HEK293 (cell line): ENCODE data around the gene HYOU1.

Experiments
- CTCF ChIA-PET: fragments of 350-600 bp; formaldehyde crosslinking; extraction: SDS; loops from one replicate; lab custom pipeline; 2021; ENCODE audit warnings: antibody characterized with exemption; lab: Yijun Ruan, JAX
- POLR2A ChIA-PET: fragments of 300-600 bp; formaldehyde crosslinking; extraction: SDS; loops from one replicate; lab custom pipeline; 2020; ENCODE audit warnings: antibody characterized with exemption, inconsistent platforms; lab: Yijun Ruan, JAX
- H3K27ac ChIP-seq: fragments of 200-500 bp; sonication (Bioruptor generic); 2 replicates; pipeline ENCODE4 v1.5.1; 2014; ENCODE audit warnings: low read depth, low read length, control low read depth, inconsistent platforms; ENCODE audit errors: extremely low read depth
- H3K36me3 ChIP-seq, 2 experiments: fragments of 200-500 bp in 1 of 2; sonication (Bioruptor generic) in 1 of 2; 1 replicate in 1 of 2; 2 replicates in 1 of 2; pipeline ENCODE4 v1.5.1; 2014 to 2017; ENCODE audit warnings: inconsistent platforms in 2 of 2, low read length in 2 of 2; ENCODE audit not compliant: control insufficient read depth in 2 of 2, insufficient read depth in 1 of 2
- H3K4me1 ChIP-seq: fragments of 200-500 bp; sonication (Bioruptor generic); 2 replicates; pipeline ENCODE4 v1.5.1; 2014; ENCODE audit warnings: mild to moderate bottlenecking, low read length, inconsistent platforms; ENCODE audit not compliant: control insufficient read depth, insufficient read depth
- H3K4me3 ChIP-seq: 2 replicates; pipeline ENCODE4 v1.5.1; 2011; ENCODE audit warnings: low read depth, mild to moderate bottlenecking, control low read depth, low read length, moderate library complexity
- H3K9me3 ChIP-seq: fragments of 200-500 bp; sonication (Bioruptor generic); 2 replicates; pipeline ENCODE4 v1.5.1; 2014; ENCODE audit warnings: low read depth, low read length, inconsistent platforms; ENCODE audit not compliant: control insufficient read depth, insufficient read depth
- GFI1B ChIP-seq: fragments of 450-650 bp; formaldehyde crosslinking; IDR thresholded peaks from 2 replicates; pipeline ENCODE4 v1.5.1; 2016; ENCODE audit warnings: missing biosample characterization, missing genetic modification characterization
- GLIS1 ChIP-seq: fragments of 450-650 bp; formaldehyde crosslinking; IDR thresholded peaks from 2 replicates; pipeline ENCODE4 v1.5.1; 2016; ENCODE audit warnings: missing biosample characterization, missing genetic modification characterization
- HOXC10 ChIP-seq: sonication (generic); formaldehyde crosslinking; IDR thresholded peaks from 2 replicates; pipeline ENCODE4 v1.8.1; 2023; ENCODE audit warnings: mild to moderate bottlenecking, missing genetic modification reagents
- KLF1 ChIP-seq: fragments of 450-650 bp; formaldehyde crosslinking; IDR thresholded peaks from 2 replicates; pipeline ENCODE4 v1.5.1; 2016; ENCODE audit warnings: missing biosample characterization, missing genetic modification characterization
- OSR2 ChIP-seq: fragments of 450-650 bp; formaldehyde crosslinking; IDR thresholded peaks from 2 replicates; pipeline ENCODE4 v1.5.1; 2016; ENCODE audit warnings: missing biosample characterization, missing genetic modification characterization
- OVOL3 ChIP-seq: fragments of 450-650 bp; formaldehyde crosslinking; IDR thresholded peaks from 2 replicates; pipeline ENCODE4 v1.5.1; 2016; ENCODE audit warnings: missing biosample characterization, missing genetic modification characterization
- SCRT2 ChIP-seq: fragments of 450-650 bp; formaldehyde crosslinking; IDR thresholded peaks from 2 replicates; pipeline ENCODE4 v1.5.1; 2016; ENCODE audit warnings: missing biosample characterization, missing genetic modification characterization
- TCF7L2 ChIP-seq: IDR thresholded peaks from 2 replicates; pipeline ENCODE4 v1.6.1; 2011; ENCODE audit warnings: low read depth, mild to moderate bottlenecking, inconsistent platforms, low read length, moderate library complexity, borderline replicate concordance
- TRIM28 ChIP-seq: IDR thresholded peaks from 2 replicates; pipeline ENCODE4 v1.6.1; 2011; ENCODE audit warnings: low read length, control low read depth, borderline replicate concordance
- ZFP41 ChIP-seq: fragments of 450-650 bp; formaldehyde crosslinking; IDR thresholded peaks from 2 replicates; pipeline ENCODE4 v1.5.1; 2016; ENCODE audit warnings: missing biosample characterization, missing genetic modification characterization, borderline replicate concordance
- ZNF146 ChIP-seq: fragments of 450-650 bp; formaldehyde crosslinking; IDR thresholded peaks from 2 replicates; pipeline ENCODE4 v1.5.1; 2016; ENCODE audit warnings: missing biosample characterization, missing genetic modification characterization
- ZNF174 ChIP-seq: fragments of 450-650 bp; formaldehyde crosslinking; IDR thresholded peaks from 2 replicates; pipeline ENCODE4 v1.5.0; 2017; ENCODE audit warnings: missing biosample characterization, mild to moderate bottlenecking, missing genetic modification characterization
- ZNF184 ChIP-seq: fragments of 450-650 bp; IDR thresholded peaks from 2 replicates; pipeline ENCODE4 v1.5.1; 2018; ENCODE audit warnings: missing biosample characterization, mild to moderate bottlenecking, missing genetic modification characterization
- ZNF214 ChIP-seq: fragments of 450-650 bp; formaldehyde crosslinking; IDR thresholded peaks from 2 replicates; pipeline ENCODE4 v1.5.1; 2017; ENCODE audit warnings: missing biosample characterization, mild to moderate bottlenecking, missing genetic modification characterization, borderline replicate concordance
- ZNF23 ChIP-seq: fragments of 450-650 bp; formaldehyde crosslinking; IDR thresholded peaks from 2 replicates; pipeline ENCODE4 v1.5.1; 2016; ENCODE audit warnings: missing biosample characterization, missing genetic modification characterization, borderline replicate concordance
- ZNF292 ChIP-seq: fragments of 450-650 bp; formaldehyde crosslinking; IDR thresholded peaks from 2 replicates; pipeline ENCODE4 v1.5.1; 2016; ENCODE audit warnings: low read depth, missing biosample characterization, missing genetic modification characterization, borderline replicate concordance
- ZNF555 ChIP-seq: fragments of 450-650 bp; formaldehyde crosslinking; conservative IDR thresholded peaks from 2 replicates; pipeline ENCODE4 v1.5.1; 2017; ENCODE audit warnings: missing biosample characterization, mild to moderate bottlenecking, missing genetic modification characterization, inconsistent platforms
- ZNF585B ChIP-seq: fragments of 450-650 bp; formaldehyde crosslinking; IDR thresholded peaks from 2 replicates; pipeline ENCODE4 v1.5.1; 2016; ENCODE audit warnings: missing biosample characterization, missing genetic modification characterization
- ZNF600 ChIP-seq: fragments of 450-650 bp; formaldehyde crosslinking; IDR thresholded peaks from 2 replicates; pipeline ENCODE4 v1.5.1; 2016; ENCODE audit warnings: missing biosample characterization, missing genetic modification characterization
- ZNF670 ChIP-seq: fragments of 450-650 bp; formaldehyde crosslinking; IDR thresholded peaks from 2 replicates; pipeline ENCODE4 v1.5.1; 2016; ENCODE audit warnings: missing biosample characterization, missing genetic modification characterization, low read depth
- ZNF768 ChIP-seq: fragments of 450-650 bp; formaldehyde crosslinking; IDR thresholded peaks from 2 replicates; pipeline ENCODE4 v1.5.1; 2018; ENCODE audit warnings: missing biosample characterization, mild to moderate bottlenecking, missing genetic modification characterization
- ZNF792 ChIP-seq: fragments of 450-650 bp; formaldehyde crosslinking; IDR thresholded peaks from 2 replicates; pipeline ENCODE4 v1.5.1; 2016; ENCODE audit warnings: missing biosample characterization, missing genetic modification characterization
- ZXDB ChIP-seq: fragments of 450-650 bp; formaldehyde crosslinking; IDR thresholded peaks from 2 replicates; pipeline ENCODE4 v1.5.1; 2016; ENCODE audit warnings: missing biosample characterization, missing genetic modification characterization
- TF ChIP-seq, protein P1 (sequence below): fragments of 450-650 bp; formaldehyde crosslinking; IDR thresholded peaks from 2 replicates; pipeline ENCODE4 v1.5.1; 2016; ENCODE audit warnings: missing biosample characterization, missing genetic modification characterization
- TF ChIP-seq, protein P2 (sequence below): fragments of 450-650 bp; formaldehyde crosslinking; IDR thresholded peaks from 2 replicates; pipeline ENCODE4 v1.5.1; 2016; ENCODE audit warnings: missing biosample characterization, missing genetic modification characterization
- TF ChIP-seq, protein P3 (sequence below): fragments of 450-650 bp; formaldehyde crosslinking; IDR thresholded peaks from 2 replicates; pipeline ENCODE4 v1.5.1; 2016; ENCODE audit warnings: missing biosample characterization, missing genetic modification characterization
- TF ChIP-seq, protein P4 (sequence below): fragments of 450-650 bp; formaldehyde crosslinking; IDR thresholded peaks from 2 replicates; pipeline ENCODE4 v1.5.1; 2016; ENCODE audit warnings: missing biosample characterization, missing genetic modification characterization
- TF ChIP-seq, protein P5 (sequence below): fragments of 450-650 bp; formaldehyde crosslinking; IDR thresholded peaks from 2 replicates; pipeline ENCODE4 v1.5.1; 2017; ENCODE audit warnings: missing biosample characterization, missing genetic modification characterization

HYOU1 gene

DNA sequence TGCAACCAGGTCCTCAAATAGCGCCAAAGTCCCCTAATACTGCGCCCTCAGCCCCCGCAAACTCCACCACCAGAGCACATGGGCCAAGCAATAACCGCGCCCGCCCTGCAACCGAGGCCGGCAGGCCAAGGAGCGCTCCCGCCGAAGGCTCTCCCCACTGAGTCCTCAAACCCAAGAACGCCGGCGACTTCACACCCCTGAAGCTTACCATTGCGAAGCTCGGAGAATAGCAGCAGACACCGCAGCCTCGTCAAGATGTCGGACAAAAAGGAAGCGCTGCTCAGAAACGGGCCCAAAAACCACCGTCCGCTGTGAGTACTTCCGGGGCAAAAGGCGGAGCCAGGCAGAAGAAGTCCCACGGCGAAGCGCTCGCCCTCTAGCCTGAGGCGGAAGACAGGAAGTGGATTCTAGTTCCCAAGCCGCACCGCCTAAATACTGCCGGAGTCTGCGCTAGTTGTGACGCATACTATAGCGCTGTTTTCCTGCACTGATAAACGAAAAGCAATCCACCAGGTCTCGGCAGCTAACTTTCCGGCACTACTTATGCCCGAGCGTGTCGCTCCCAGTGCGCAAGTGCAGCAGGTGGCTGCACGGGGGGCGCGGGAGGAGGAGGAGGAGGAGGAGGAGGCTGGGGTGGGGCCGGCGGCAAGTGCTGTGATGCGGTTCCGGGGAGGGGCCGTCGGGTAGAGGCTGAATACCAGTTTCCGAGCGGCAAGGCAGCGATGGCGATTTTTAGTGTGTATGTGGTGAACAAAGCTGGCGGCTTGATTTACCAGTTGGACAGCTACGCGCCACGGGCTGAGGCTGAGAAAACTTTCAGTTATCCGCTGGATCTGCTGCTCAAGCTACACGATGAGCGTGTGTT, 38.7 kb downstream of the HYOU1 start, which contains the start of the genes RPS25 and TRAPPC4:
RPS25 (minus strand) TSS at position 270 of the 865 bp plus-strand sequence; CDS start at position 211, 59 bp downstream.
TRAPPC4 (plus strand) TSS at position 693 of the 865 bp plus-strand sequence; CDS start at position 723, 30 bp downstream.
- ChIA-PET CTCF (interaction anchor here (0.6 to 1.7 kb wide), 8 partner anchors 9 to 305 kb away, joined by 3 to 8 read pairs (median 4); partner anchors contain the start of genes CENATAC, DPAGT1 and SLC37A4), POLR2A (interaction anchor here (0.6 to 2.9 kb wide), 11 partner anchors 10 to 226 kb away, joined by 3 to 13 read pairs (median 5); partner anchors contain the start of genes CENATAC, DPAGT1, HMBS and HYOU1)
- H3K36me3 ChIP-seq: peaks cover 12 to 67% of the 10 kb centered on the region in 2 experiments; a peak in 2 of 3 replicates
- no peaks in the 10 kb centered on the region for H3K4me1 ChIP-seq
- peak within 1 kb of the TSS; percentile 79 for H3K27ac ChIP-seq
- peak within 1 kb of the TSS; percentile 63 for H3K4me3 ChIP-seq
- H3K9me3 ChIP-seq: no peaks in the 10 kb centered on the region
- TF ChIP-seq ZNF585B (tag by site-specific recombination) (no peak), OVOL3 (tag by site-specific recombination) (no peak), ZXDB (peak; percentile 75; the same call in 1 of the 2 replicates), OSR2 (no peak), GLIS1 (tag by site-specific recombination) (peak; percentile 59), GFI1B (no peak), ZNF292 (tag by site-specific recombination) (no peak), HOXC10 (CRISPR knock-in tag) (no peak), ZNF174 (tag by site-specific recombination) (no peak), ZNF214 (tag by site-specific recombination) (no peak), ZNF146 (no peak), ZNF768 (no peak), ZNF792 (tag by site-specific recombination) (0 out of 2 replicates have a peak, but pooled peaks have one; percentile 32), ZNF23 (no peak), ZFP41 (tag by site-specific recombination) (no peak), ZNF555 (tag by site-specific recombination) (no peak), SCRT2 (tag by site-specific recombination) (peak; percentile 100), KLF1 (peak; percentile 55; the same call in 1 of the 2 replicates), ZNF670 (tag by site-specific recombination) (no peak), ZNF184 (tag by site-specific recombination) (no peak), ZNF600 (tag by site-specific recombination) (no peak), TRIM28 (peak; percentile 74; the same call in 1 of the 2 replicates), TCF7L2 (no peak)
- TF ChIP-seq, protein P1, sequence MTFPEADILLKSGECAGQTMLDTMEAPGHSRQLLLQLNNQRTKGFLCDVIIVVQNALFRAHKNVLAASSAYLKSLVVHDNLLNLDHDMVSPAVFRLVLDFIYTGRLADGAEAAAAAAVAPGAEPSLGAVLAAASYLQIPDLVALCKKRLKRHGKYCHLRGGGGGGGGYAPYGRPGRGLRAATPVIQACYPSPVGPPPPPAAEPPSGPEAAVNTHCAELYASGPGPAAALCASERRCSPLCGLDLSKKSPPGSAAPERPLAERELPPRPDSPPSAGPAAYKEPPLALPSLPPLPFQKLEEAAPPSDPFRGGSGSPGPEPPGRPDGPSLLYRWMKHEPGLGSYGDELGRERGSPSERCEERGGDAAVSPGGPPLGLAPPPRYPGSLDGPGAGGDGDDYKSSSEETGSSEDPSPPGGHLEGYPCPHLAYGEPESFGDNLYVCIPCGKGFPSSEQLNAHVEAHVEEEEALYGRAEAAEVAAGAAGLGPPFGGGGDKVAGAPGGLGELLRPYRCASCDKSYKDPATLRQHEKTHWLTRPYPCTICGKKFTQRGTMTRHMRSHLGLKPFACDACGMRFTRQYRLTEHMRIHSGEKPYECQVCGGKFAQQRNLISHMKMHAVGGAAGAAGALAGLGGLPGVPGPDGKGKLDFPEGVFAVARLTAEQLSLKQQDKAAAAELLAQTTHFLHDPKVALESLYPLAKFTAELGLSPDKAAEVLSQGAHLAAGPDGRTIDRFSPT: 0 out of 2 replicates have a peak, but pooled peaks have one; percentile 10
- TF ChIP-seq, protein P2, sequence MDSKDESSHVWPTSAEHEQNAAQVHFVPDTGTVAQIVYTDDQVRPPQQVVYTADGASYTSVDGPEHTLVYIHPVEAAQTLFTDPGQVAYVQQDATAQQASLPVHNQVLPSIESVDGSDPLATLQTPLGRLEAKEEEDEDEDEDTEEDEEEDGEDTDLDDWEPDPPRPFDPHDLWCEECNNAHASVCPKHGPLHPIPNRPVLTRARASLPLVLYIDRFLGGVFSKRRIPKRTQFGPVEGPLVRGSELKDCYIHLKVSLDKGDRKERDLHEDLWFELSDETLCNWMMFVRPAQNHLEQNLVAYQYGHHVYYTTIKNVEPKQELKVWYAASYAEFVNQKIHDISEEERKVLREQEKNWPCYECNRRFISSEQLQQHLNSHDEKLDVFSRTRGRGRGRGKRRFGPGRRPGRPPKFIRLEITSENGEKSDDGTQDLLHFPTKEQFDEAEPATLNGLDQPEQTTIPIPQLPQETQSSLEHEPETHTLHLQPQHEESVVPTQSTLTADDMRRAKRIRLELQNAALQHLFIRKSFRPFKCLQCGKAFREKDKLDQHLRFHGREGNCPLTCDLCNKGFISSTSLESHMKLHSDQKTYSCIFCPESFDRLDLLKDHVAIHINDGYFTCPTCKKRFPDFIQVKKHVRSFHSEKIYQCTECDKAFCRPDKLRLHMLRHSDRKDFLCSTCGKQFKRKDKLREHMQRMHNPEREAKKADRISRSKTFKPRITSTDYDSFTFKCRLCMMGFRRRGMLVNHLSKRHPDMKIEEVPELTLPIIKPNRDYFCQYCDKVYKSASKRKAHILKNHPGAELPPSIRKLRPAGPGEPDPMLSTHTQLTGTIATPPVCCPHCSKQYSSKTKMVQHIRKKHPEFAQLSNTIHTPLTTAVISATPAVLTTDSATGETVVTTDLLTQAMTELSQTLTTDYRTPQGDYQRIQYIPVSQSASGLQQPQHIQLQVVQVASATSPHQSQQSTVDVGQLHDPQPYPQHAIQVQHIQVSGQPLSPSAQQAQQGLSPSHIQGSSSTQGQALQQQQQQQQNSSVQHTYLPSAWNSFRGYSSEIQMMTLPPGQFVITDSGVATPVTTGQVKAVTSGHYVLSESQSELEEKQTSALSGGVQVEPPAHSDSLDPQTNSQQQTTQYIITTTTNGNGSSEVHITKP (tag by site-specific recombination): no peak
- TF ChIP-seq, protein P3, sequence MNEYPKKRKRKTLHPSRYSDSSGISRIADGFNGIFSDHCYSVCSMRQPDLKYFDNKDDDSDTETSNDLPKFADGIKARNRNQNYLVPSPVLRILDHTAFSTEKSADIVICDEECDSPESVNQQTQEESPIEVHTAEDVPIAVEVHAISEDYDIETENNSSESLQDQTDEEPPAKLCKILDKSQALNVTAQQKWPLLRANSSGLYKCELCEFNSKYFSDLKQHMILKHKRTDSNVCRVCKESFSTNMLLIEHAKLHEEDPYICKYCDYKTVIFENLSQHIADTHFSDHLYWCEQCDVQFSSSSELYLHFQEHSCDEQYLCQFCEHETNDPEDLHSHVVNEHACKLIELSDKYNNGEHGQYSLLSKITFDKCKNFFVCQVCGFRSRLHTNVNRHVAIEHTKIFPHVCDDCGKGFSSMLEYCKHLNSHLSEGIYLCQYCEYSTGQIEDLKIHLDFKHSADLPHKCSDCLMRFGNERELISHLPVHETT (tag by site-specific recombination): no peak
- TF ChIP-seq, protein P4, sequence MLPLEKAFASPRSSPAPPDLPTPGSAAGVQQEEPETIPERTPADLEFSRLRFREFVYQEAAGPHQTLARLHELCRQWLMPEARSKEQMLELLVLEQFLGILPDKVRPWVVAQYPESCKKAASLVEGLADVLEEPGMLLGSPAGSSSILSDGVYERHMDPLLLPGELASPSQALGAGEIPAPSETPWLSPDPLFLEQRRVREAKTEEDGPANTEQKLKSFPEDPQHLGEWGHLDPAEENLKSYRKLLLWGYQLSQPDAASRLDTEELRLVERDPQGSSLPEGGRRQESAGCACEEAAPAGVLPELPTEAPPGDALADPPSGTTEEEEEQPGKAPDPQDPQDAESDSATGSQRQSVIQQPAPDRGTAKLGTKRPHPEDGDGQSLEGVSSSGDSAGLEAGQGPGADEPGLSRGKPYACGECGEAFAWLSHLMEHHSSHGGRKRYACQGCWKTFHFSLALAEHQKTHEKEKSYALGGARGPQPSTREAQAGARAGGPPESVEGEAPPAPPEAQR (tag by site-specific recombination): no peak
- TF ChIP-seq, protein P5, sequence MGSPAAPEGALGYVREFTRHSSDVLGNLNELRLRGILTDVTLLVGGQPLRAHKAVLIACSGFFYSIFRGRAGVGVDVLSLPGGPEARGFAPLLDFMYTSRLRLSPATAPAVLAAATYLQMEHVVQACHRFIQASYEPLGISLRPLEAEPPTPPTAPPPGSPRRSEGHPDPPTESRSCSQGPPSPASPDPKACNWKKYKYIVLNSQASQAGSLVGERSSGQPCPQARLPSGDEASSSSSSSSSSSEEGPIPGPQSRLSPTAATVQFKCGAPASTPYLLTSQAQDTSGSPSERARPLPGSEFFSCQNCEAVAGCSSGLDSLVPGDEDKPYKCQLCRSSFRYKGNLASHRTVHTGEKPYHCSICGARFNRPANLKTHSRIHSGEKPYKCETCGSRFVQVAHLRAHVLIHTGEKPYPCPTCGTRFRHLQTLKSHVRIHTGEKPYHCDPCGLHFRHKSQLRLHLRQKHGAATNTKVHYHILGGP: no peak
